T follicular helper cell (primary cell): ENCODE data around the gene COL18A1.
"Not testable (repeated sequence)": the region's sequence is repeated elsewhere in the genome, so short reads cannot be mapped to it uniquely, and the experiment has no call there.

ENCODE experiments used
- DNase-seq: peaks from one replicate; pipeline ENCODE4 v3.0.0-alpha.2; 2020; ENCODE audit warnings: low read depth

Gene COL18A1

DNA sequence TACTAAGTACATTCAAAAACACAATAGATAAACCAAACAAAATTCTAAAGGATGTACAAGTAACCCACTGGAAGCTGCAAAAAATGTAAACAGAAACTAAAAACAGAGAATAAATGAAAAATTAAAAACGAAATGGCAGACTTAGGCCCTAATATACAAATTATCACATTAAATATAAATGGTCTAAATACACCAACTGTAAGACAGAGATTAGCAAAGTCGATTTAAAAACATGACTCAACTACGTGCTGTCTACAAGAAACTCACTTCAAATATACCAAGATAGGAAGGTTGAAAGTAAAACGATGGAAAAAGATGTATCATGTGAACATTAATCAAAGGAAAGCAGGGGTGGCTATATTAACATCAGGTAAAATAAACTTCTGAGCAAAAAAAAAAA is 114.2 kb downstream of the COL18A1 start:
- DNase-seq: no peak

DNA sequence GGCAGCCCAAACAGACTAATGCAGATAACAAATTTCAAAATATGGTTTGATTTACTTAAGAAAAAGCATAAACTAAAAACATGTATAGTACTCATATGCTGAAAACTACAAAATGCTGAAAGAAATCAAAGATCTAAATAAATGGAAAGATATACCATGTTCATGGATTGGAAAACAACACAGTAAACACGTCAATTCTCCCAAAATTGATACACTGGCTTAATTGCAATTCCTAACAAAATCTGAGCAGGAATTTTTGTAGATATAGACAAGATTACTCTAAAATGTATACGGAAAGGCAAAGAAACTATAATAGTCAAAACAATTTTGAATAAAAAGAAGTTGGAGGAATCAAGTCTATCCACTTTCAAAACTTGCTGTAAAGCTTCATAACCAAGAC is 116.3 kb downstream of the COL18A1 start:
- no peak for DNase-seq

- DNase-seq: no peak
Measured at GRCh38 chr21:45522381-45522780, 117.4 kb downstream of the COL18A1 start.

DNA sequence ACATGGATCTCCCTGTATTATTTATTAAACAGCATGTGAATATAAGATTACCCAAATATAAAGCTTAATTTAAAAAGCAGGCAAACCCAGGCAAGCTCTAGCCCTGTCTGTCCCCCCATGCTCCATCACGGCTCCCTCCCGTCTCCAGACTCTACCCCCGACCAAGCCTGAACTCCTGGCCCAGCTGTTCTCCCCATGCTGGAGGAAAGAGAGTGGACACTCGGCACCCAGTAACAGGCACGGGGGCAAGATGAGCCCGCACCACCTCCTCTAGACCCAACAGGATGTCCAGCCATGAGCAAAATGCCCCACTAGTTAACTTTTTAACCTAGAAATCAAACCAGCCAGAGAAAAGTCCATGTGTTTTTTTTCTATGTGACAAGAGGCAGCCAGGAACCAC is 118.0 kb downstream of the COL18A1 start:
- DNase-seq: no peak

GRCh38 chr21:45523411-45524101 is 118.6 kb downstream of the COL18A1 start:
- DNase-seq: no peak

- no peak for DNase-seq
Measured at GRCh38 chr21:45524756-45525152, 119.8 kb downstream of the COL18A1 start.

- DNase-seq: no peak
Measured at GRCh38 chr21:45525153-45525909, 120.4 kb downstream of the COL18A1 start.

DNA sequence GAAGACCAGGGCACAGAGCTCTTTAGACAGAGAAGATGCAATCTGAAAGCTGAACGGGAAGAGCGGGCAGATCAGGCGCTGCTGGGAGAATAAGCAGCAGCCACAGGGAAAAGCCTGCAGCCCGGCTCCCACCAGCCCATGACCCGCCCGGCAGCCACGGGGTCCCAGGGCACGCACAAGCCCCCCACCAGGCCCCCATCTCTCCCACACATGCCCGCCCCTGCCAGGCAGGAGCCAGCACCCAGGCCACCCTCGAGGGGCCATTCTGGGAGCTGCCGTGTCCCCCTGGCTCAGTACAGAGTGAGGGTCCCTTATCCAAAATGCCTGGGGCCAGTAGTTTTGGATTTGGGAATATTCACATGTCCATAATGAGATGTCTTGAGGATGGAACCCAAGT is 120.9 kb downstream of the COL18A1 start:
- no peak for DNase-seq

DNA sequence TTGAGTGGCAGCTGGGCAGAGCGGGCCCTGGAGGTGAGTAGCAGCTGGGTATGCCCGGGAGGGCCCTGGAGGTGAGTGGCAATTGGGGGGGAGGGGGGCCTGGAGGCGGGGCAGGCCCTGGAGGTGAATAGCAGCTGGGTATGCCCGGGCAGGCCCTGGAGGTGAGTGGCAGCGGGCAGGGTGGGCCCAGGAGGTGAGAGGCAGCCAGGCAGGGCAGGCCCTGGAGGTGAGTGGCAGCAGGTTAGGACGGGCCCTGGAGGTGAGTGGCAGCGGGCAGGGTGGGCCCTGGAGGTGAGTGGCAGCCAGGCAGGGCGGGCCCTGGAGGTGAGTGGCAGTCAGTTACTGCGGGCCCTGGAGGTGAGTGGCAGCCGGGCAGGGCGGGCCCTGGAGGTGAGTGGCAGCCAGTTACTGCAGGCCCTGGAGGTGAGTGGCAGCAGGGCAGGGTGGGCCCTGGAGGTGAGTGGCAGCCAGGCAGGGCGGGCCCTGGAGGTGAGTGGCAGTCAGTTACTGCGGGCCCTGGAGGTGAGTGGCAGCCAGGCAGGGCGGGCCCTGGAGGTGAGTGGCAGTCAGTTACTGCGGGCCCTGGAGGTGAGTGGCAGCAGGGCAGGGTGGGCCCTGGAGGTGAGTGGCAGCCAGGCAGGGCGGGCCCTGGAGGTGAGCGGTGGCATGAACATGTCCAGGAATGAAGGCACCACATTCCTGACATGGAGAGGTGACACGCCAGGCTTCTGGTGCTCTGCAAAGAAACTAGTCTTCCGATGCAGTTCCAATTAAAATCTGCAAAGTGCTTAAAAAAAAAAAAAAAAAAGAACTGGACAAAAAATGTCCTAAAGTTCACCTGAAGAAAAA is 122.4 kb downstream of the COL18A1 start:
- DNase-seq: not testable (repeated sequence)

GRCh38 chr21:45528028-45528705 is 123.2 kb downstream of the COL18A1 start:
- no peak for DNase-seq

DNA sequence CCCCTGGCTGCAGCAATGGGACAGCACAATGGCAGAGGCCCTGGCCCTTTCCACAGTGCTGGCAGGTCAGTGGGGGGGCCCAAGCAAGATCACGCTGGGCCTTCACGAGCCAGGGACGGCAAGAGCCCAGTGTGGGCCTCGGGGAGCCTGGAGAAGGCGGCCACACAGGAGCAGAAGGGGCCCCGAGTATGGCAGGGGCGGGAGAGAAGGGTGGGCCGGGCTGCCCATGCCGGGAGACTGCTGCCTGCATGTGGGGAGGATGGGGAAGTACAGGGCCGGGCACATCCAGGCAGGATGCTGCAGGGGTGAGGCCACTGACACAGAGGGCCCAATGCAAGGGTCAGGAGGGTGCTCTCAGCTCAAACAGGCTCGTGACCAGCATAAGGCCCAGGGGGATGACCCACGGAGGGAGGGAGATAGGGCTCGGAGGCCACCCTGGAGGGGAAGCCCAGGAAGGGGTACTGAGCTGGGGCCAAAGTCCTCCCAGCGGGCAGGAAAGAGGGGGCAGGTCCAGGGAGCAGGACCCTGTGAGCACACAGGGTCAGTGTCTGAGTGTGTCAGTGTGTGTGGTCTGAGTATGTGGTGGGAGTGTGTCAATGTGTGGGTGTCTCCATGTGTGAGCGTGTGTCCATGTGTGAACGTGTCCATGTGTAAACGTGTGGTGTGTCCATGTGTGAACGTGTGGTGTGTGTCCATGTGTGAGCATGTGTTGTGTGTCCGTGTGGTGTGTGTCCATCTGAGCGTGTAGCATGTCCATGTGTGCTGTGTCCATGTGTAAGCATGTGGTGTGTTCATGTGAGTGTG is 124.2 kb downstream of the COL18A1 start:
- no peak for DNase-seq

DNA sequence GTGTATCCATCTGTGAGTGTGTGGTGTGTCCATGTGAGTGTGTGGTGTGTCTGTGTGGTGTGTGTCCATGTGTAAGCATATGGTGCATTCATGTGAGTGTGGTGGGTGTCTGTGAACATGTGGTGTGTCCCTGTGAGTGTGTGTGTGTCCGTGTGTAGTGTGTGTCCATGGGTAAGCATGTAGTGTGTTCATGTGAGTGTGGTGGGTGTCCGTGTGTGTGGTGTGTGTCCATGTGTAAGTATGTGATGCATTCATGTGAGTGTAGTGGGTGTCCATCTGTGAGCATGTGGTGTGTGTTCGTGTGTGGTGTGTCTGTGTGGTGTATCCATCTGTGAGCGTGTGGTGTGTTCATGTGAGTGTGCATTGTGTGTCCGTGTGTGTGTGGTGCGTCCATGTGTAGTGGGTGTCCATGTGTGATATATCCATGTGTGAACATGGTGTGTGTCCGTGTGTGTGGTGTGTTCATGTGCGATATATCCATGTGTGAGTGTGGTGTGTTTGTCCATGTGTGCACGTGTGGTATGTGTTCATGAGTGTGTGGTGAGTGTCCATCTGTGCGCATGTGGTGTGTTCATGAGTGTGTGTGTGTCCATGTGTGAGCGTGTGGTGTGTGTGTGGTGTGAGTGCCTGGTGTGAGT is 124.9 kb downstream of the COL18A1 start:
- DNase-seq: no peak

- no peak for DNase-seq
Measured at GRCh38 chr21:45530423-45531113, 125.6 kb downstream of the COL18A1 start.

GRCh38 chr21:45531114-45531392 is 126.1 kb downstream of the COL18A1 start:
- DNase-seq: not testable (repeated sequence)

DNA sequence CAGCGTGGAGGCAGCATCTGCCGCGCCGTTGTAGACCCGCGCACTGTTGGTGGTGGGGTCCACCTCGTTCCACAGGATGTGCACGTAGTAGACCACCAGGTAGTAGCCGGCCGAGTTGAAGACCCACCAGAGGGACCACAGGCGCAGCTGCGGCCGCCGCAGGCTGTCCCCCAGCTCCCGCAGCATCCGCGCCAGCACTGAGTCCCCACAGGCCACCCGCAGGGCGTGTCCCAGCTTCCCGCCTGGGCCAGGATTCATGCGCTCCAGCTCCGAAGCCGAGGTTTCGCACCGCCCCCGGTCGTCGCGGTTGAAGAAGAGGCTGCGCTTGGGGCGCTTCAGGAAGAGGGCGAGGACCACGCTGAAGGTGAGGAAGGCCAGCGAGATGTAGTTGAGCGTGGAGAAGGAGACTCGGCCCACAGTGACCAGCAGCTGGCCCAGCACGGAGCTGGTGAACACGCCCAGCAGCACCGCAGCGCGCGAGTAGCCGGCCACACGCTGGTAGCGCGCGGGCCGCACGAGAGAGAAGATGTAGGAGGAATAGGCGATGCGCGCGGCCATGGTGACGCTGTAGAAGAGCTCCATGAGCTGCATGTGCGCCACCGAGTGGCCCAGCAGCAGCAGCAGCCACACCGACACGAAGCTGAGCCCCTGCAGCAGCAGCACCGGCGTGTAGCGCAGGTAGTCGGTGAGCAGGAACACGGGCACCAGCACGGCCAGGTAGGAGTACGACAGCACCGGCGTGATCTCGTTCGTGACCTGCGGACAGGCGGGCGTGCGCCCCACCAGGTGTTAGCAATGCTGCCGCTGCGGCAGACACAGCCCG is 126.6 kb downstream of the COL18A1 start:
- DNase-seq: no peak

DNA sequence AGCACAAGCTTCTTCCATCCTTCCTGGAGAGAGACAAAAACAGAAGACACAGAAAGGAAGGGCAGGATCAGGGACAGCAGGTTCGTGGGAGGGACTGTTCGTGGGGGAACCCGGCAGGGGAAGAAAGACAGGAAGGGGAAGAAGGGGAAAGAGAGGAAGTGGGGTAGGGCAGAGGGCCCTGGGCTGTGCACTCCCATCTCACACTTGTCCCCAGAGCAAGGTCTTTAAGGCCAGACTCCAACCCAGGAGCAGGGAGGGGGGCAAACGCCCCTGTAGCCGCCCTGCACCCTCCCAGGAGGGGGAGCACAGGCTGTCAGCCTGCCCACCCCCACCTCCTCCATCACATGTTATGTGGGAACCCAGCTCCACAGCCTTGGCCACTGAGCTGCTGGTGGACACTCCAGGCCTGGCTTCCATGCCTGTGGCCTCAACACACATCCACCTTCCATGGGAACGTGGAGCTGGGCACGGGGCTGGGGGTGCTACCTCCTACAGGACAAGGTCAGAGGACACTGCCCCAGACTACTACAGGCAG is 127.9 kb downstream of the COL18A1 start:
- no peak for DNase-seq

DNA sequence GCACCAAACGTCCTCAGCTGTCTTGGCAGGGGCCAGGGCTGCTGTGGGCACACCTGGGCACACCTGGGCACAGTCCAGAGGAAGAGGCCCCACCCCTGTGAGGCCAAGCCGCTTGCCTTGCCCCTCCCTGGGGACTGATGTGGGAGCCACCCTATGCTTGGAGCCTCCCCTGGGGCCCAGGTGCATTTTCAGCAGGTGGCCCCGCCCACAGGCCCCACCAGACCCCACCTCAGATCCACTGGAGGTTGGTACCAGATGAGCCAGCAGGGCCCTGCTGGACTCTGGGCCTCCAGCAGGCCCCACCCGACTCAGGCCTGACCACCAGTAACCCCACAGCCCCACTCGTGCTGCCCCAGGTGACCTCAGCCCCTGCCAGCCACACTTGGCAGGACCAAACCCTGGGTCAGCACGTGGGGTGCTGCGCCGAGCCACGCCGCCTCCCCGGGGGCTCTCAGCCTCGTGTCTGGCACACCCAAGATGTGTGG is 128.4 kb downstream of the COL18A1 start:
- DNase-seq: no peak

DNA sequence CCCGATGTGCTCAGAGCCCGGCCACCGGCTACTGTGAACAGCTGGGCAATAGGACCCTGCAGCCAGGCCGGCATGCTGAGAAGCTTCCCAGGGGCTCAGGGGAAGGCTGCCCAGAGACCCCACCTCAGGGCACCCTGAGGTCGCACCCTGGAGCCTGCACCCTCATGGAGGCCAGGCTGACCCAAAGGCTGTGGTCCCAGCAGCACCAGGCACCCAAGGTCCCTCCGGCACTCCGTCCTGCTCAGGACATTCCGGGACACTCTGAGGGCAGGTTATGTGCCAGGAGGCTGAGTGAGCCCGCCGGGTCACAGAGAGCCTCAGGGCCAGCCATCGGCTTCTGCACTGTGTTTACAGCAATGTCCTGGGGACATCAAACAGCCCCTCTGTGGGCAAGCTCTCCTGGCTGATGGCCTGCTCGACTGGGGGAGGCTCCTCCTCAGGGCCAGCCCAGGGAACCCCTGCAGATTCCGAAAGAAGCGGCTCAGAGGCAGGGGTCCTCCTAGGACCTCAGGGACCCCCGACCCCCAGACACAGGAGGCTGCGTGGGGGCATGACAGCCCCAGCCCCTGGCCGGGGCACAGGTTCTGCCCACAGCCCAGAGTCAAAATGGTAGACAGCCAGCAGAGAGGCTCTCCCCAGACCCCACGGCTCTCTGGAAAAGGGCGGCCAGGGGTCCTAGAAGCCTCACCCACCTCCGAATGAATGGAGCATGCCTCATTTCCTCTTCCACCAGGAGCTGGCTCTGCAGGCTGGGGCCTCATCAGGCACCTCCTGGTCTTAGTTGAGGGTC is 129.1 kb downstream of the COL18A1 start:
- DNase-seq: no peak
